HG03095 (cell line): ENCODE measurements around the gene CORO1A.
"Not testable (repeated sequence)": the region's sequence is repeated elsewhere in the genome, so short reads cannot be mapped to it uniquely, and the experiment has no call there.

ENCODE experiments used
- ATAC-seq: cut with Tn5 transposase; IDR thresholded peaks from one replicate; pipeline ENCODE4 v1.9.1; 2021; ENCODE audit warnings: moderate library complexity; ENCODE audit not compliant: unreplicated experiment

CORO1A gene

DNA sequence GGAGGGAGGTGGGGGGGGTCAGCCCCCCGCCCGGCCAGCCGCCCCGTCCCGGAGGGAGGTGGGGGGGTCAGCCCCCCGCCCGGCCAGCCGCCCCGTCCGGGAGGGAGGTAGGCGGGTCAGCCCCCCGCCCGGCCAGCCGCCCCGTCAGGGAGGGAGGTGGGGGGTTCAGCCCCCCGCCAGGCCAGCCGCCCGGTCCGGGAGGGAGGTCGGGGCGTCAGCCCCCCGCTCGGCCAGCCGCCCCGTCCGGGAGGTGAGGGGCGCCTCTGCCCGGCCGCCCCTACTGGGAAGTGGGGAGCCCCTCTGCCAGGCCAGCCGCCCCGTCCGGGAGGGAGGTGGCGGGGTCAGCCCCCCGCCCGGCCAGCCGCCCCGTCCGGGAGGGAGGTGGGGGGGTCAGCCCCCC, 14.0 kb upstream of the CORO1A start:
- ATAC-seq = not testable (repeated sequence)

GRCh38 chr16:30170145-30170544, 13.3 kb upstream of the CORO1A start:
- not testable (repeated sequence) for ATAC-seq

- no peak for ATAC-seq
Observed at GRCh38 chr16:30173054-30173453, 10.3 kb upstream of the CORO1A start.

GRCh38 chr16:30176876-30177275, 6.5 kb upstream of the CORO1A start:
- ATAC-seq = not testable (repeated sequence)

- ATAC-seq = no peak
Observed at GRCh38 chr16:30179195-30179594, 4.2 kb upstream of the CORO1A start.

- ATAC-seq = no peak
Observed at GRCh38 chr16:30179931-30180330, 3.5 kb upstream of the CORO1A start.

DNA sequence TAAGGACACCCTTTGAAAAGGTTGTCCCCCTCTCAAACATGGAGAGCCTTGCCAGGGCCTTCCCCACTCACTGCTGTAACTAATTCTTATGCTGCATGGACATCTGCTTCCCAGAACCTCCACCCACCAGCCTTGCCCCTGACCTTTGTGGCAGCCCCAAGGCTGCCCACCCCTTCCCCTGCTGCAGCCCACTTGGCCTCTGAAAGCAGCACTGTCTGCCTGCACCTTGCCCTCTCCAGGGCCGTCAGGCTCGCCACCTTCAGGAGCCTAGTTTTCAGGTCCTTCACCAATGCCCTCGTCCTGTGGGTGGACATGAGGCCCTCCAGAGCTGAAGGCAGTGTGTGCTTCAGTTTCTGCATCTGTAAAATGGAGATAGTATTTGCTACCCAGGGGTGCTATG, 2.7 kb upstream of the CORO1A start:
- ATAC-seq = no peak

GRCh38 chr16:30184096-30184890, 891 bp downstream of the CORO1A start:
- peak; percentile 29 for ATAC-seq

DNA sequence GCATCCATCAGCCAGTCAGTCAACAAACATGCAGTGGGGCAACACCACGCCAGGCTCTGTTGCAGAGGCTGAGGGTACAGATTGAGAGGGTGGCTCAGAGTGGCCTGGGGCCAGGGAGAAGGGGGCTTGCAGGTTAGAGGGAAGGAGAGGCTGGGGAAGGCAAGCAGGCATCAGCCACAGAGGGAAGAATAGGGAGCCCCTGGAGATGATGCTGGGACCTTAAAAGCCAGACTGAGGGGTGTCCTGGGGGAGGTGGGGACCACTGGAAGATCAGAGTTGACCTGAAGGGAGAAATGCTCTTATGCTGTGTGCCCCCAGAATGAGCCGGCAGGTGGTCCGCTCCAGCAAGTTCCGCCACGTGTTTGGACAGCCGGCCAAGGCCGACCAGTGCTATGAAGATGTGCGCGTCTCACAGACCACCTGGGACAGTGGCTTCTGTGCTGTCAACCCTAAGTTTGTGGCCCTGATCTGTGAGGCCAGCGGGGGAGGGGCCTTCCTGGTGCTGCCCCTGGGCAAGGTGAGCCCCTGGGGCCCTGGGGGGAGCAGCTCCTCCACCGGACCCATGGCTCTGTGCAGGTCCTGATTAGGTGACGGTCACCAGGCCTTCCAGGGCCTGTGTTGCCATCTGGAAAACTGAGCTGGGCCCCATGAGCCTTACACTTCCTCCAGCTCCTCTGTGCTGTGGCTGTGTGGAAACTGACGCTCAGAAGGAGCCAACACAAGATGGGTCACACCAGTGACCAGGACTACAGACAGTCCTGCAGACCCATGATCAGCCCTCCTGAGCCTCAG, 1.7 kb downstream of the CORO1A start:
- no peak for ATAC-seq

DNA sequence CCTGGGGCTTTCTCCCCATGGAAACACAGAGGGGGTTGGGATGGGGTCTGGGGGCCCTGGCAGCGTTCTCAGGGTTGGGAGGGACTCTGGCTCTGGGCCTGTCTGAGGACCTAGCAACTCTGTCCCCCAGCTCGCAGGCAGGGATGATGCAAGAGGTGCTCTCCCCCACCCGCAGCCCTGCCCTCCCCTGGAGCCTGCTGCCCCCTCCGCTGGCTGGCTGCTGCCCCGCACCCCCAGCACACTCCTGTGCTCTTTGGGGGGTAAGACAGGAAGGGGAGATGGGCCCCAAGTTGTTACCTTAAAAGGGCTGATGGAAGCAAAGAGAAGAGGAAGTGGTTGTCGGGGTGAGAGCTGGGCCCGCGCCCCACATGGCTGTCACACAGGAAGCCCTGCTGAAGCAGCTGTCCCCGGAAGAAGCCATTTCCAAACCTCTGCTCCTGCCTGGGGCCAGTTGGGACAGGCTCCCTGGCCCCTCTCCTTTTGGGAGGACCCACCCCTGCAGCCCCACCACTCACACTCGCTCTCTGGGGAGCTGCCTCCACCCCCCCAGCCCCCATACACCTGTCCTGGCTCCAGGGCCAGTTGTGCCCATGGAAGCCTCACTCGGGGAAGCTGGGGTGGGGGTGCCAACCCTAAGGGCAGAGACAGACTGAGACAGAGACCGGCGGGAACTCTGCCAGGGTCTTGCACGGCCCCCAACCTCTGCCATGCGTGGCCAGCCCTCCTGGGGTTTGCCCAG, 2.5 kb downstream of the CORO1A start:
- no peak for ATAC-seq

- no peak for ATAC-seq
Observed at GRCh38 chr16:30186444-30186781, 3.0 kb downstream of the CORO1A start.

- ATAC-seq = no peak
Observed at GRCh38 chr16:30186782-30187555, 3.6 kb downstream of the CORO1A start.

GRCh38 chr16:30187556-30187865, 4.1 kb downstream of the CORO1A start:
- ATAC-seq = no peak

GRCh38 chr16:30187971-30188561, 4.7 kb downstream of the CORO1A start:
- no peak for ATAC-seq

DNA sequence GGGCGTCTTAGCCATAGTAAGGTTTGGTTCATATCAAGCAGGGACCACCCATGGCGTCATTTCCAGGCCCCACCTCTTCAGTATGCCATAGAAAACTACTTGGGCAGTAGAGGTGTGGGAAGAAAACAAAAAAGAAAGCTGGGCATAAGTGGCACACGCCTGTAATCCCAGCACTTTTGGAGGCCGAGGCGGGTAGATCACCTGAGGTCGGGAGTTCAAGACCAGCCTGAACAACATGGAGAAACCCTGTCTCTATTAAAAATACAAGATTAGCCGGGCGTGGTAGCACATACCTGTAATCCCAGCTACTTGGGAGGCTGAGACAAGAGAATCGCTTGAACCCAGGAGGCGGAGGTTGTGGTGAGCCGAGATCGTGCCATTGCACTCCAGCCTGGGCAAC, 7.8 kb downstream of the CORO1A start:
- not testable (repeated sequence) for ATAC-seq

DNA sequence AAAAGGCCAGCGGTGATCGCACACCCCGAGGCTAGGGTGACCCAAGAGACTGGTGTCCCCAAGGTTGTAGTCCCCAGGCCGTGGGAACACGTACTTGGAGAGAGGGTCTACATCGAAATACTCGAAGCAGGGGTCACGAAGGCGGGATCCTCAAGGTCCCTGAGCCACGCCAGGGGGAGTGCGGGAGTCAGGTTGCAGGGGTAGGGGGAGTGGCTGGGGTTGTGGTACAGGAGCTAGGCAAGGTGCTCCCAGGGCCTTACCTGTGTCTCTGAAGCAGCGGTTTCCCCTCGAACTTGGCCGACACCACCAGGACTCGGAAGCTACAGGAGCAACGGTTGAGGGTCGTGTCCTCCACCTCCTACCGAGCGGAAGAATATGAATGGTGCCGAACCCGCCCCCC, 9.7 kb downstream of the CORO1A start:
- peak; percentile 5 for ATAC-seq

GRCh38 chr16:30193615-30194014, 10.2 kb downstream of the CORO1A start, which contains the start of the genes BOLA2B and SLX1A:
TSS of gene BOLA2B (minus strand) at chr16:30193666. CDS start at chr16:30193595, 71 bp downstream.
TSS of gene SLX1A (plus strand) at chr16:30193875. CDS start at chr16:30194085, 210 bp downstream.
- peak; percentile 81 for ATAC-seq

DNA sequence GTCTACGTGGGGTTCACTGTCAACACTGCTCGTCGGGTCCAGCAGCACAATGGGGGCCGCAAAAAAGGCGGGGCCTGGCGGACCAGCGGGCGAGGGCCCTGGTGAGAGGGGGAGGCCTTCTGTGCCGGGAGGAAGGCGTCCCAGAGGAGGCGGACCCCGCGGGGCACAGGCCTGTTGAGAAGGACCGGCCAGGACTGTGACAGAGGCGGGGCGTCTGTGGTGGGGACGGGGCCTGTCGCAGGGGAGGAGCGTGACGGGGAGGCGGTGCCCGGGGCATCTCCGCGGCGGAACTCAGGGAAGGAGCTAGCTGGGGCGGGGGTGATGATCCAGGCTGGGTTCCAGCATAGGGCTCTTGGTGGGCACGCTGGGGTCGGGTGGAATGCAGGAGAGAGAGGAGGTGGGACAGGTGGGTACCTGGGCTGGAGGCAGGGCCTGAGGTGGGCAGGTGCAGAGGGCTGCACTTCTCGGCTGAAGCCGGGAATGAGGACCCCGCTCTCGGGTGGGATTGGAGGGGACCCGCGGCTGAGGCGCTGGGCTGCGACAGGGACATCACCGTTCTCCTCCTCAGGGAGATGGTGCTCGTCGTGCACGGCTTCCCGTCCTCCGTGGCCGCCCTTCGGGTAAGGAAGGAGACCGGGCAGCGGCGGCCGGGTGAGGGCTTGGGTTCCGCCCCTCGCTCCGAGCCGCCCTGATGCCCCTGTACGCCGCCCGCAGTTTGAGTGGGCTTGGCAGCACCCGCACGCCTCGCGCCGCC, 10.9 kb downstream of the CORO1A start:
- ATAC-seq = peak; percentile 53

DNA sequence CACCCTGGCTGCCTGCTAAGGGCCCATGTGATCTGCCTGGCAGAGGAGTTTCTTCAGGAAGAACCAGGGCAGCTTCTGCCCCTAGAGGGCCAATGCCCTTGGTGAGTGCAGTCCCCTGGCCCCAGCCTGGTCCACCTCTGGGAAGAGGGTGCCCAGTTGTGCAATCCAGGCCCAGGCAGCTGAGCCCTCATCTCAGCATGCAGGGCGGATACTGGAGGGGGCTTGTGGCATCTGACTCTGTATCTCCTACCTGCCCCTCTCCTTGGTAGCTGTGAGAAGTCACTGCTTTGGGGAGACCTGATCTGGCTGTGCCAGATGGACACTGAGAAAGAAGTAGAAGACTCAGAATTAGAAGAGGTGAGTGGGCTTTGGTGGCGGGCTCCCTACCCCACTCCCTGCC, 13.6 kb downstream of the CORO1A start:
- ATAC-seq = not testable (repeated sequence)

GRCh38 chr16:30199049-30199448, 15.6 kb downstream of the CORO1A start, which contains the start of gene SULT1A3:
TSS of gene SULT1A3 (plus strand) at chr16:30199255. CDS start at chr16:30200729, 1,474 bp downstream.
- not testable (repeated sequence) for ATAC-seq
